ENCODE measurements around the gene RNU6-1.

DNA sequence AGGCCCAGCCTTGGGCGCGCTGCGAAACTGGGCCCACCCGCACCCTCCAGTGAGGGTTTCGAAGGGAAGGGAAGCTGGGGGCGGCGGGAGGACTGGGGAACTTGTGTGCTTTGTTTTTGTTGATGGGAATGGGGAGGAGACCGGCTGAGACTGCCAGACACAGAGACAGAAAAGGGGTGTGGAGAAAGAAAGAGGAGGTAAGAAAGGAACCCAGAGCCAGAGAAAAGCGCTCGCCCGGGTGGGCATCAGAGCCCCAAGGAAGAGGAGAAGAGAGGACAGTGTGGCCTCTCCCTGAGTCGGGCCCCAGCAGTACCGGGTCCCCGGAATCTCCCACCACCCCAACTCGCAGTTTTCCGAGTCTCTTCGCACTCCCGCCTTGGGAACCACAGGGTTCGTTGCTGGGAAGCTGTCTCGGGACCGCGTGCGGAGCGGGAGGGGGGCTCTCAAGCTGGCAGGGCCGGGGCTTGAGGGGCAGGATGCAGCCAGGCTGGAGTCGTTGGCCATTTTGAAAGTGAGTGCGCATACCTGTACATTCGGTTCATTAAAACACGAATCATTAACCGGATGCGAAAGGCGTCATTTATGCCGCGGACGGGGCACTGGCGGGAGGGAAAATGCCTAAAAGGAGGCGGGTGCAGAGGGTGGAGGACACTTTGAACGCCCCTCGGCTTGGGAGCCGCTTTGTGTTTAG is 11.4 kb downstream of the RNU6-1 start:
- TF ChIP-seq, protein P1, sequence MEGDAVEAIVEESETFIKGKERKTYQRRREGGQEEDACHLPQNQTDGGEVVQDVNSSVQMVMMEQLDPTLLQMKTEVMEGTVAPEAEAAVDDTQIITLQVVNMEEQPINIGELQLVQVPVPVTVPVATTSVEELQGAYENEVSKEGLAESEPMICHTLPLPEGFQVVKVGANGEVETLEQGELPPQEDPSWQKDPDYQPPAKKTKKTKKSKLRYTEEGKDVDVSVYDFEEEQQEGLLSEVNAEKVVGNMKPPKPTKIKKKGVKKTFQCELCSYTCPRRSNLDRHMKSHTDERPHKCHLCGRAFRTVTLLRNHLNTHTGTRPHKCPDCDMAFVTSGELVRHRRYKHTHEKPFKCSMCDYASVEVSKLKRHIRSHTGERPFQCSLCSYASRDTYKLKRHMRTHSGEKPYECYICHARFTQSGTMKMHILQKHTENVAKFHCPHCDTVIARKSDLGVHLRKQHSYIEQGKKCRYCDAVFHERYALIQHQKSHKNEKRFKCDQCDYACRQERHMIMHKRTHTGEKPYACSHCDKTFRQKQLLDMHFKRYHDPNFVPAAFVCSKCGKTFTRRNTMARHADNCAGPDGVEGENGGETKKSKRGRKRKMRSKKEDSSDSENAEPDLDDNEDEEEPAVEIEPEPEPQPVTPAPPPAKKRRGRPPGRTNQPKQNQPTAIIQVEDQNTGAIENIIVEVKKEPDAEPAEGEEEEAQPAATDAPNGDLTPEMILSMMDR (IDR thresholded peaks at IDR 0.05): no peak
- TF ChIP-seq POLR2AphosphoS5 (IDR thresholded peaks at IDR 0.05; ENCODE audit: low read depth, low read length) (no peak), SIN3A (IDR thresholded peaks at IDR 0.05; ENCODE audit: borderline replicate concordance, insufficient read depth, low read depth, low read length) (no peak)
